Gastroesophageal sphincter (tissue), 4 donors: Measurements from ENCODE around the gene GPR4. TPM values are rescaled to one million over a fixed set of nuclear protein-coding genes. Genes with fewer than 3 reads are reported as not detected.
A peak's percentile ranks its signal among the peaks of the same experiment; 100 is the strongest.

ENCODE experiments used
- ATAC-seq: fragments of 150-250 bp; one replicate; pipeline ENCODE4 v1.9.1; 2016; ENCODE audit warnings: mild to moderate bottlenecking, moderate library complexity
- H3K27ac ChIP-seq, 4 donors: fragments of 200-600 bp; sonication (generic) in 3 of 4; 1 replicate in 3 of 4; 2 replicates in 1 of 4; pipeline ENCODE4 v1.5.1; 2016 to 2019
- H3K27me3 ChIP-seq: fragments of 200-600 bp; sonication (generic); one replicate; pipeline ENCODE4 v1.5.1; 2019
- H3K36me3 ChIP-seq, 2 donors: fragments of 200-600 bp; sonication (generic); one replicate each; pipeline ENCODE4 v1.5.1; 2019; ENCODE audit warnings: control low read depth in 1 of 2
- H3K4me1 ChIP-seq, 3 donors: fragments of 200-600 bp; sonication (generic); 1 replicate in 2 of 3; 2 replicates in 1 of 3; pipeline ENCODE4 v1.5.1; 2016 to 2019; ENCODE audit warnings: control low read depth in 2 of 3
- H3K4me3 ChIP-seq, 2 donors: fragments of 200-600 bp; sonication (generic); one replicate each; pipeline ENCODE4 v1.5.1; 2019; ENCODE audit warnings: mild to moderate bottlenecking in 1 of 2, moderate library complexity in 1 of 2
- H3K9me3 ChIP-seq, 3 donors: fragments of 200-600 bp; sonication (generic); one replicate each; pipeline ENCODE4 v1.5.1; 2017 to 2019; ENCODE audit warnings: control low read depth in 2 of 3
- CTCF ChIP-seq, 4 experiments: fragments of 200-600 bp in 2 of 4; fragments of 450-650 bp in 2 of 4; sonication (generic) in 1 of 4; IDR thresholded peaks; one replicate each; pipeline ENCODE4 v1.5.1; 2017 to 2019; ENCODE audit warnings: antibody characterized with exemption in 4 of 4, mild to moderate bottlenecking in 2 of 4, moderate library complexity in 2 of 4
- EP300 ChIP-seq: sonication (generic); formaldehyde crosslinking; IDR thresholded peaks from one replicate; pipeline ENCODE4 v1.6.1; 2017; ENCODE audit warnings: antibody characterized with exemption, mild to moderate bottlenecking
- POLR2A ChIP-seq, 2 donors: fragments of 450-650 bp; IDR thresholded peaks; one replicate each; pipeline ENCODE4 v1.6.1; 2017; ENCODE audit warnings: antibody characterized with exemption in 2 of 2, mild to moderate bottlenecking in 2 of 2, moderate library complexity in 1 of 2
- POLR2AphosphoS5 ChIP-seq: sonication (generic); formaldehyde crosslinking; IDR thresholded peaks from one replicate; pipeline ENCODE4 v1.6.1; 2017; ENCODE audit warnings: antibody characterized with exemption
- WGBS, 2 donors: methylation state at CpG; one replicate each; pipeline ENCODE4 v1.1.5; 2018; ENCODE audit warnings: low coverage in 1 of 2; 5-methylcytosine and 5-hydroxymethylcytosine counted together
- total RNA-seq, 4 donors: library from RNA; depleted of rRNA; stranded (reverse); fragments of >200 nt; gene quantifications; one replicate each; pipeline ENCODE4 v1.1.0, GENCODE V29; 2016

The GPR4 gene
- total RNA-seq, 4 donors from 2014 or later, result 0.62 to 4.4 (median 2.8) TPM

- Histone ChIP-seq H3K4me1 (peaks cover 0 to 61% (median 19%) of the 10 kb centered on the region in 3 donors), H3K27me3 (peaks cover 36% of the 10 kb centered on the region), H3K9me3 (no peaks in the 10 kb centered on the region), H3K27ac (peak overlapping the region in 3 of 4 donors; percentile 65 to 81 (median 79)), H3K4me3 (no peak overlapping the region), H3K36me3 (no peaks in the 10 kb centered on the region)
- ATAC-seq, result no peak
- WGBS, 2 donors, result 54 to 61% methylated on average over 13 to 17 of the region's 17 CpGs
- TF ChIP-seq EP300 (no peak), CTCF (IDR thresholded peaks at IDR 0.05) (no peak), POLR2AphosphoS5 (no peak), POLR2A (IDR thresholded peaks at IDR 0.05) (no peak)
Measured at GRCh38 chr19:45640849-45641273, 38.8 kb upstream of the GPR4 start.

DNA sequence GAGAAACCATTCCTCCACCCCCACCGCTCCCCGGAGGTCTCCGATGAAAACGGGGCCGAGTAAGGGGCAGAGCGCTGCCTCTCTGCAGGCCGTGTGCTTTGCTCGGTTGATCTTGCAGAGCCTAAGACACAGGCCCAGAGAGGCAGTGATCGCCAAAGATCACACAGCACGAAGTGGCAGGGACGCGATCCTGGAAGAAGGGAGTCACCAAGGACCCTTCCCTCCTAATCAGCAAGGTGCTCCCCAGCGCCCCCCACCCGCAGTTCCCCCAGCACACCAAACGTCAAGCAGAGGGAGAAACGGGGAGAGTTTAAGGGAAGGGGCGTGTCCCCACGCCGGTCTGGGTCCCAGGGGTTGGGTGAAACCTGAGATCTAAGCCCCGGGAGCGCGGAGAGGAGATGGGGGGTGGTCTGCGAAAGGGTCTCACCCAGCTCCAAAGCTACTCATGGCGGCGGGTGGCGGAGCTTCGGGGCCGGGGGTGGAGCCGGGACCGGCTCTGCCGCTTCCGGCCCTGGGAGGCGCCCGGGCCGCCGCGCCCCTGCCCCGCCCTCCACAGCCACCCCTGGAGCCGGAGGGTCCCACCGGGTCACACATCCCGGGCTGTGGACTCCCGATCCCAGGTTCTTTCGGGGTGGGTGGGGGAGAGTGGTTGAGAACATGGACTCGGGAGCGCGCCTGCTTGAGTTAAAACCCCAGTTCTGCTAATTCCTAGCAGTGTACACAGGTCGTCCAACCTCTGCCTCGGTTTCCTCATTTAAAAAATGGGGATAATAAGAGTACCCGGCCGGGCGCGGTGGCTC lies 37.1 kb upstream of the GPR4 start, which contains the start of gene EML2:
Gene EML2, minus strand, starts transcription at position 468 of the 800 bp plus-strand sequence. Its CDS starts 21 bp downstream, at position 447.
- H3K27me3 ChIP-seq, result peaks cover 18% of the 10 kb centered on the region
- no peaks in the 10 kb centered on the region for H3K9me3 ChIP-seq
- ATAC-seq, result peak; percentile 30
- H3K4me1 ChIP-seq, result peaks cover 0 to 51% (median 19%) of the 10 kb centered on the region in 3 donors
- H3K36me3 ChIP-seq, result no peaks in the 10 kb centered on the region
- H3K27ac ChIP-seq, result peak within 1 kb of the TSS in 1 of 4 donors; percentile 63
- TF ChIP-seq CTCF (IDR thresholded peaks at IDR 0.05) (peak in 2 of 4 experiments; percentile 6 to 13), POLR2AphosphoS5 (no peak)
- peak within 1 kb of the TSS; percentile 66 to 71 for H3K4me3 ChIP-seq
- 1% methylated on average over 12 to 18 of the region's 52 CpGs for WGBS, 2 donors

DNA sequence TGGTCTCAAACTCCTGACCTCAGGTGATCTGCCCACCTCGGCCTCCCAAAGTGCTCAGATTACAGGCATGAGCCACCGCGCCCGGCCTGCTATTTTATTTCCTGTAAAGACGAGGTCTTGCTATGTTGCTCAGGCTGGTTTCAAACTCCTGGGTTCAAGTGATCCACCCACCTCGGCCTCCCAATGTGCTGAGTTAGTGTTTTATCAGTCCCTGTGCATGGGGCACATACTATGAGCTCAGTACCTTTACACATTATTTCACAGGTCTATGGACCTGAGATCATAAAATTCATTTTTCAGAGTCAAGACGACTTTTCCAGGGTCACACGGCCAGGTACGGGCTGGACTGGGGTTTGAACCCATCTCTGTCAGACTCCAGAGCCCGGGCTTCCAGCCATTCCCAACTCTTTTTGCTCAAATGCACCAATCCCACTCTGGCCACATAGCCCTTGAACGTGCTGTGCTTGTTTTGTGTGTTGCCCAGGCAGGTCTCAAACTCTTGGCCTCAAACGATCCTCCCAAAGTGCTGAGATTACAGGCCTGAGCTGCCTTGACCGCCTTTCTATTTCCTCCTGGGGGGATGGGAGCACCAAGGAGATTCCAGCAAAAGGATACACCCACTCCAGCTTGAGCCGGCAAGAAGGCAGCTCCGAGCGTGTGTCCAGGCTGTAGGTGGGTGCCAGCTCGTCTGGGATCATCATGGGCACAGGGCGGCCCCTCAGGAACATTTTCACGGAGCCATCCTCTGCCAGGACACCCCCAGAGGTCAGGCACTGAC lies 36.1 kb upstream of the GPR4 start:
- Histone ChIP-seq H3K4me1 (peaks cover 0 to 43% (median 19%) of the 10 kb centered on the region in 3 donors), H3K9me3 (no peaks in the 10 kb centered on the region), H3K27ac (no peak overlapping the region), H3K27me3 (peaks cover 8% of the 10 kb centered on the region), H3K36me3 (no peaks in the 10 kb centered on the region), H3K4me3 (peak overlapping the region in 1 of 2 donors; percentile 71)
- TF ChIP-seq POLR2A (IDR thresholded peaks at IDR 0.05), result no peak
- 64 to 76% methylated on average over 4 to 12 of the region's 19 CpGs for WGBS, 2 donors
- ATAC-seq, result no peak

- Histone ChIP-seq H3K27ac (no peak overlapping the region), H3K4me1 (peaks cover 0 to 39% (median 16%) of the 10 kb centered on the region in 3 donors)
Measured at GRCh38 chr19:45636902-45637301, 34.9 kb upstream of the GPR4 start.

More at GRCh38 chr19:45636902-45637301, 34.9 kb upstream of the GPR4 start:
- no peaks in the 10 kb centered on the region for H3K9me3 ChIP-seq
- H3K27me3 ChIP-seq, result no peaks in the 10 kb centered on the region
- peaks cover 0 to 6% of the 10 kb centered on the region in 2 donors for H3K36me3 ChIP-seq
- no peak overlapping the region for H3K4me3 ChIP-seq
- ATAC-seq, result no peak
- TF ChIP-seq EP300, result no peak
- no peak for TF ChIP-seq POLR2A (IDR thresholded peaks at IDR 0.05)
- no peak for TF ChIP-seq POLR2AphosphoS5
- TF ChIP-seq CTCF (IDR thresholded peaks at IDR 0.05), result no peak
- 72% methylated on average over 2 of the region's 2 CpGs; no CpG with 5 or more reads in 1 of the 2 donors for WGBS, 2 donors
